HepG2 (cell line): Measurements from ENCODE around the gene VAV2. TPM values are rescaled to one million over a fixed set of nuclear protein-coding genes. Genes with fewer than 3 reads are reported as not detected.

Experiments used
- ATF7 ChIP-seq, 2 experiments: fragments of 450-650 bp in 1 of 2; sonication (generic) in 1 of 2; formaldehyde crosslinking in 1 of 2; IDR thresholded peaks; 2 replicates each; pipeline versions ENCODE4 v1.4.0 to v1.6.1; 2016 to 2020; ENCODE audit warnings: antibody characterized with exemption in 1 of 2, mild to moderate bottlenecking in 1 of 2, missing genetic modification reagents in 1 of 2
- NR2F6 ChIP-seq, 2 experiments: IDR thresholded peaks; 2 replicates each; pipeline ENCODE4 v1.6.1; 2016; ENCODE audit warnings: antibody characterized with exemption in 1 of 2, mild to moderate bottlenecking in 1 of 2
- ZFAT ChIP-seq: sonication (generic); formaldehyde crosslinking; conservative IDR thresholded peaks from 2 replicates; pipeline ENCODE4 v1.8.1; 2023; ENCODE audit warnings: missing genetic modification reagents, inconsistent platforms
- ZNF431 ChIP-seq: sonication (generic); formaldehyde crosslinking; IDR thresholded peaks from 2 replicates; pipeline ENCODE4 v1.9.0; 2022; ENCODE audit warnings: missing genetic modification reagents, low read depth, mild to moderate bottlenecking, borderline replicate concordance
- ZNF891 ChIP-seq: sonication (generic); formaldehyde crosslinking; IDR thresholded peaks from 2 replicates; pipeline ENCODE4 v1.5.0; 2020; ENCODE audit warnings: mild to moderate bottlenecking, missing genetic modification reagents
- polyA plus RNA-seq, 8 experiments: library from polyadenylated mRNA; depleted of rRNA in 3 of 8; stranded (reverse) in 7 of 8; unstranded in 1 of 8; fragments of >200 nt; fragmentation: Illumina TruSeq in 4 of 8; extraction: Trizol in 4 of 8; gene quantifications; 2 replicates each; pipeline versions ENCODE4 v1.2.1 to v1.2.3, GENCODE V29; 2011 to 2016; ENCODE audit warnings: low read depth in 4 of 8, missing spikeins in 1 of 8, mixed read lengths in 1 of 8; ENCODE audit not compliant: insufficient read depth in 1 of 8
- total RNA-seq, 5 experiments: library from RNA; depleted of rRNA; stranded (reverse); fragments of >200 nt; fragmentation: Illumina TruSeq; extraction: Trizol; gene quantifications; 2 replicates each; pipeline ENCODE4 v1.2.3, GENCODE V29; 2016; ENCODE audit warnings: low read depth in 1 of 5
- TF ChIP-seq, protein P1 (sequence below), 2 experiments: IDR thresholded peaks; 2 replicates each; pipeline ENCODE4 v1.6.1; 2011 to 2012; ENCODE audit warnings: low read length in 2 of 2, borderline replicate concordance in 1 of 2, low read depth in 1 of 2, mild to moderate bottlenecking in 1 of 2, moderate library complexity in 1 of 2
- TF ChIP-seq, protein P2 (sequence below): fragments of 450-650 bp; IDR thresholded peaks from 2 replicates; pipeline ENCODE4 v1.6.1; 2017; ENCODE audit warnings: mild to moderate bottlenecking
- TF ChIP-seq, protein P3 (sequence below): sonication (generic); formaldehyde crosslinking; IDR thresholded peaks from 2 replicates; pipeline ENCODE4 v1.5.0; 2020; ENCODE audit warnings: mild to moderate bottlenecking, missing genetic modification reagents
- TF ChIP-seq, protein P4 (sequence below): sonication (generic); formaldehyde crosslinking; IDR thresholded peaks from 2 replicates; pipeline ENCODE4 v1.4.0; 2020; ENCODE audit warnings: missing genetic modification reagents, borderline replicate concordance

Gene VAV2
- total and polyA plus RNA-seq, 2 of the 13 experiments (the other 11 are each of a cell fraction or from before 2014, with no cell fraction given): 22.5 to 22.9 TPM

DNA sequence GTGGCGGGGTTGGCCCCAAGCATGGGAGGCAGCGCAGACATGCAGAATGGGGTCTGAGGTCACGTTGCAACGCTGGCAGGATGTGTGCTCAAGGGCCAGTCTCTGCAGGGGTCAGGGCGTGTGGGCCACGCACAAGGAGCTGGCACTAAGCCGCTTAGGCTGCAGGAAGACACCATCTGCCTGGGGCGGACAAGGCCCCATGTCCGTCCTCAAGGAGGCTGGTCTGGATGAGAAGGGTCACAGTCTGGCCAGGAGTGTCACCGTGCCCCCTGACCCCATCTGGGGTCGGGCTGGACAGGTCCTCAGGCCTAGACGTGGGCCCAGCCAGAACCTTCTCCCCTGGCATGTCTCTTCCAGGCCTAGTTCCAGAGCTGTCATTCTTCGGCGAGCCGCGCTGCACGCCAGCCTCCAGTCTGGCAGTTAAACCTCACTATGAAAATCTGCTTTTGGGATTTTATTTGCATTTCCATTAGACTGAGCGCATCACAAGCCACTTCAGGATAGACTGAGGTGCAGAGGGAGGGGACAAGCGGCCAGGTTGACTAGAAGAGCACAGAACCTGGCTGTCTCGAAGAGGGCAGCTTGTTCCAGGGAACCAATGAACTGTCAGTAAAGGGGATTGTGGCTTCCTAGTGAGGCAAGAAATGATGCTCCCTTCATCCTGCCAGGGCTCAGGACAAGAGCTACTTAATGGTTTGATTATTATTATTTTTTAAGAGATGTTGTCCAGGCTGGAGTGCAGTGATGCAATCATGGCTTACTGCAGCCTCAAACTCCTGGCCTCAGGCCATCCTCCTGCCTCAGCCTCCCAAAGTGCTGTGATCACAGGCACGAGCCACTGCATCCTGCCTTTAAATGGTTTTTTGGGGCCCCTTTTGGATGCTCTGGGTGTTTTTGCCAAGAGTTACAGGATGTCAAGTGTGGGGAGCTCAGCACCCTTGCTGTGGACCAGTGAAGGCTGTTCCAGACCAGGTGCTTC, 37.4 kb upstream of the VAV2 start (continued):
- TF ChIP-seq, protein P1, sequence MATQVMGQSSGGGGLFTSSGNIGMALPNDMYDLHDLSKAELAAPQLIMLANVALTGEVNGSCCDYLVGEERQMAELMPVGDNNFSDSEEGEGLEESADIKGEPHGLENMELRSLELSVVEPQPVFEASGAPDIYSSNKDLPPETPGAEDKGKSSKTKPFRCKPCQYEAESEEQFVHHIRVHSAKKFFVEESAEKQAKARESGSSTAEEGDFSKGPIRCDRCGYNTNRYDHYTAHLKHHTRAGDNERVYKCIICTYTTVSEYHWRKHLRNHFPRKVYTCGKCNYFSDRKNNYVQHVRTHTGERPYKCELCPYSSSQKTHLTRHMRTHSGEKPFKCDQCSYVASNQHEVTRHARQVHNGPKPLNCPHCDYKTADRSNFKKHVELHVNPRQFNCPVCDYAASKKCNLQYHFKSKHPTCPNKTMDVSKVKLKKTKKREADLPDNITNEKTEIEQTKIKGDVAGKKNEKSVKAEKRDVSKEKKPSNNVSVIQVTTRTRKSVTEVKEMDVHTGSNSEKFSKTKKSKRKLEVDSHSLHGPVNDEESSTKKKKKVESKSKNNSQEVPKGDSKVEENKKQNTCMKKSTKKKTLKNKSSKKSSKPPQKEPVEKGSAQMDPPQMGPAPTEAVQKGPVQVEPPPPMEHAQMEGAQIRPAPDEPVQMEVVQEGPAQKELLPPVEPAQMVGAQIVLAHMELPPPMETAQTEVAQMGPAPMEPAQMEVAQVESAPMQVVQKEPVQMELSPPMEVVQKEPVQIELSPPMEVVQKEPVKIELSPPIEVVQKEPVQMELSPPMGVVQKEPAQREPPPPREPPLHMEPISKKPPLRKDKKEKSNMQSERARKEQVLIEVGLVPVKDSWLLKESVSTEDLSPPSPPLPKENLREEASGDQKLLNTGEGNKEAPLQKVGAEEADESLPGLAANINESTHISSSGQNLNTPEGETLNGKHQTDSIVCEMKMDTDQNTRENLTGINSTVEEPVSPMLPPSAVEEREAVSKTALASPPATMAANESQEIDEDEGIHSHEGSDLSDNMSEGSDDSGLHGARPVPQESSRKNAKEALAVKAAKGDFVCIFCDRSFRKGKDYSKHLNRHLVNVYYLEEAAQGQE (IDR thresholded peaks at IDR 0.05; ENCODE audit: borderline replicate concordance in 1 of 2, low read depth in 1 of 2, low read length in 2 of 2): no peak
- TF ChIP-seq ATF7 (IDR thresholded peaks at IDR 0.05) (no peak), ATF7 (CRISPR knock-in tag; IDR thresholded peaks at IDR 0.05) (no peak), ZNF431 (CRISPR knock-in tag) (no peak), ZNF891 (no peak), NR2F6 (IDR thresholded peaks at IDR 0.05) (no peak), NR2F6 (CRISPR knock-in tag; IDR thresholded peaks at IDR 0.05) (no peak), ZFAT (CRISPR knock-in tag) (no peak)
- TF ChIP-seq, protein P2, sequence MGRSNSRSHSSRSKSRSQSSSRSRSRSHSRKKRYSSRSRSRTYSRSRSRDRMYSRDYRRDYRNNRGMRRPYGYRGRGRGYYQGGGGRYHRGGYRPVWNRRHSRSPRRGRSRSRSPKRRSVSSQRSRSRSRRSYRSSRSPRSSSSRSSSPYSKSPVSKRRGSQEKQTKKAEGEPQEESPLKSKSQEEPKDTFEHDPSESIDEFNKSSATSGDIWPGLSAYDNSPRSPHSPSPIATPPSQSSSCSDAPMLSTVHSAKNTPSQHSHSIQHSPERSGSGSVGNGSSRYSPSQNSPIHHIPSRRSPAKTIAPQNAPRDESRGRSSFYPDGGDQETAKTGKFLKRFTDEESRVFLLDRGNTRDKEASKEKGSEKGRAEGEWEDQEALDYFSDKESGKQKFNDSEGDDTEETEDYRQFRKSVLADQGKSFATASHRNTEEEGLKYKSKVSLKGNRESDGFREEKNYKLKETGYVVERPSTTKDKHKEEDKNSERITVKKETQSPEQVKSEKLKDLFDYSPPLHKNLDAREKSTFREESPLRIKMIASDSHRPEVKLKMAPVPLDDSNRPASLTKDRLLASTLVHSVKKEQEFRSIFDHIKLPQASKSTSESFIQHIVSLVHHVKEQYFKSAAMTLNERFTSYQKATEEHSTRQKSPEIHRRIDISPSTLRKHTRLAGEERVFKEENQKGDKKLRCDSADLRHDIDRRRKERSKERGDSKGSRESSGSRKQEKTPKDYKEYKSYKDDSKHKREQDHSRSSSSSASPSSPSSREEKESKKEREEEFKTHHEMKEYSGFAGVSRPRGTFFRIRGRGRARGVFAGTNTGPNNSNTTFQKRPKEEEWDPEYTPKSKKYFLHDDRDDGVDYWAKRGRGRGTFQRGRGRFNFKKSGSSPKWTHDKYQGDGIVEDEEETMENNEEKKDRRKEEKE: no peak
- TF ChIP-seq, protein P3, sequence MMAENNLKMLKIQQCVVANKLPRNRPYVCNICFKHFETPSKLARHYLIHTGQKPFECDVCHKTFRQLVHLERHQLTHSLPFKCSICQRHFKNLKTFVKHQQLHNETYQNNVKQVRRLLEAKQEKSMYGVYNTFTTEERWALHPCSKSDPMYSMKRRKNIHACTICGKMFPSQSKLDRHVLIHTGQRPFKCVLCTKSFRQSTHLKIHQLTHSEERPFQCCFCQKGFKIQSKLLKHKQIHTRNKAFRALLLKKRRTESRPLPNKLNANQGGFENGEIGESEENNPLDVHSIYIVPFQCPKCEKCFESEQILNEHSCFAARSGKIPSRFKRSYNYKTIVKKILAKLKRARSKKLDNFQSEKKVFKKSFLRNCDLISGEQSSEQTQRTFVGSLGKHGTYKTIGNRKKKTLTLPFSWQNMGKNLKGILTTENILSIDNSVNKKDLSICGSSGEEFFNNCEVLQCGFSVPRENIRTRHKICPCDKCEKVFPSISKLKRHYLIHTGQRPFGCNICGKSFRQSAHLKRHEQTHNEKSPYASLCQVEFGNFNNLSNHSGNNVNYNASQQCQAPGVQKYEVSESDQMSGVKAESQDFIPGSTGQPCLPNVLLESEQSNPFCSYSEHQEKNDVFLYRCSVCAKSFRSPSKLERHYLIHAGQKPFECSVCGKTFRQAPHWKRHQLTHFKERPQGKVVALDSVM (CRISPR knock-in tag): peak; percentile 92
- TF ChIP-seq, protein P4, sequence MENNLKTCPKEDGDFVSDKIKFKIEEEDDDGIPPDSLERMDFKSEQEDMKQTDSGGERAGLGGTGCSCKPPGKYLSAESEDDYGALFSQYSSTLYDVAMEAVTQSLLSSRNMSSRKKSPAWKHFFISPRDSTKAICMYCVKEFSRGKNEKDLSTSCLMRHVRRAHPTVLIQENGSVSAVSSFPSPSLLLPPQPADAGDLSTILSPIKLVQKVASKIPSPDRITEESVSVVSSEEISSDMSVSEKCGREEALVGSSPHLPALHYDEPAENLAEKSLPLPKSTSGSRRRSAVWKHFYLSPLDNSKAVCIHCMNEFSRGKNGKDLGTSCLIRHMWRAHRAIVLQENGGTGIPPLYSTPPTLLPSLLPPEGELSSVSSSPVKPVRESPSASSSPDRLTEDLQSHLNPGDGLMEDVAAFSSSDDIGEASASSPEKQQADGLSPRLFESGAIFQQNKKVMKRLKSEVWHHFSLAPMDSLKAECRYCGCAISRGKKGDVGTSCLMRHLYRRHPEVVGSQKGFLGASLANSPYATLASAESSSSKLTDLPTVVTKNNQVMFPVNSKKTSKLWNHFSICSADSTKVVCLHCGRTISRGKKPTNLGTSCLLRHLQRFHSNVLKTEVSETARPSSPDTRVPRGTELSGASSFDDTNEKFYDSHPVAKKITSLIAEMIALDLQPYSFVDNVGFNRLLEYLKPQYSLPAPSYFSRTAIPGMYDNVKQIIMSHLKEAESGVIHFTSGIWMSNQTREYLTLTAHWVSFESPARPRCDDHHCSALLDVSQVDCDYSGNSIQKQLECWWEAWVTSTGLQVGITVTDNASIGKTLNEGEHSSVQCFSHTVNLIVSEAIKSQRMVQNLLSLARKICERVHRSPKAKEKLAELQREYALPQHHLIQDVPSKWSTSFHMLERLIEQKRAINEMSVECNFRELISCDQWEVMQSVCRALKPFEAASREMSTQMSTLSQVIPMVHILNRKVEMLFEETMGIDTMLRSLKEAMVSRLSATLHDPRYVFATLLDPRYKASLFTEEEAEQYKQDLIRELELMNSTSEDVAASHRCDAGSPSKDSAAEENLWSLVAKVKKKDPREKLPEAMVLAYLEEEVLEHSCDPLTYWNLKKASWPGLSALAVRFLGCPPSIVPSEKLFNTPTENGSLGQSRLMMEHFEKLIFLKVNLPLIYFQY (CRISPR knock-in tag): no peak
